Measurements from ENCODE around the gene CLDN22. TPM values are rescaled to one million over a fixed set of nuclear protein-coding genes. Genes with fewer than 3 reads are reported as not detected.
"Not testable (repeated sequence)": the region's sequence is repeated elsewhere in the genome, so short reads cannot be mapped to it uniquely, and the experiment has no call there.

The CLDN22 gene
- total RNA-seq, 1 donor from 2014 or later = not detected

GRCh38 chr4:183329954-183330742 is 10.1 kb upstream of the CLDN22 start:
- no peak for DNase-seq (ENCODE audit: low spot score in 2 of 2, unreplicated experiment in 2 of 2)
- TF ChIP-seq CTCF (IDR thresholded peaks at IDR 0.05; ENCODE audit: unreplicated experiment) = no peak
- H3K4me3 Mint-ChIP-seq = no peak overlapping the region

GRCh38 chr4:183329244-183329643 is 9.2 kb upstream of the CLDN22 start:
- H3K36me3 Mint-ChIP-seq = peaks cover 14% of the 10 kb centered on the region
- peaks cover 7% of the 10 kb centered on the region for H3K4me1 Mint-ChIP-seq
- H3K27me3 Mint-ChIP-seq (ENCODE audit: low read depth) = peaks cover 9% of the 10 kb centered on the region
- H3K9me3 Mint-ChIP-seq = peaks cover 20% of the 10 kb centered on the region
- no peak overlapping the region for H3K4me3 Mint-ChIP-seq
- H3K27ac Mint-ChIP-seq = no peak overlapping the region
- no peak for DNase-seq (ENCODE audit: low spot score in 2 of 2, unreplicated experiment in 2 of 2)
- no peak for TF ChIP-seq CTCF (IDR thresholded peaks at IDR 0.05; ENCODE audit: unreplicated experiment)

More at GRCh38 chr4:183329954-183330742, 10.1 kb upstream of the CLDN22 start:
- H3K4me1 Mint-ChIP-seq = peaks cover 7% of the 10 kb centered on the region
- no peak overlapping the region for H3K27ac Mint-ChIP-seq
- H3K9me3 Mint-ChIP-seq = peaks cover 20% of the 10 kb centered on the region
- H3K36me3 Mint-ChIP-seq = peaks cover 14% of the 10 kb centered on the region
- H3K27me3 Mint-ChIP-seq (ENCODE audit: low read depth) = peaks cover 9% of the 10 kb centered on the region

- no peak for TF ChIP-seq CTCF (IDR thresholded peaks at IDR 0.05; ENCODE audit: unreplicated experiment)
- Mint-ChIP-seq H3K9me3 (peaks cover 20% of the 10 kb centered on the region), H3K36me3 (peaks cover 14% of the 10 kb centered on the region), H3K27me3 (ENCODE audit: low read depth) (peaks cover 7% of the 10 kb centered on the region), H3K27ac (no peak overlapping the region), H3K4me1 (peaks cover 7% of the 10 kb centered on the region), H3K4me3 (no peak overlapping the region)
- DNase-seq (ENCODE audit: low spot score in 2 of 2, unreplicated experiment in 2 of 2) = no peak
These were observed 8.8 kb upstream of the CLDN22 start for GRCh38 chr4:183328832-183329231.

GRCh38 chr4:183327827-183328226 is 7.8 kb upstream of the CLDN22 start:
- Mint-ChIP-seq H3K4me1 (peaks cover 7% of the 10 kb centered on the region), H3K27me3 (ENCODE audit: low read depth) (peaks cover 4% of the 10 kb centered on the region), H3K27ac (no peak overlapping the region), H3K9me3 (peaks cover 20% of the 10 kb centered on the region), H3K4me3 (no peak overlapping the region), H3K36me3 (peaks cover 14% of the 10 kb centered on the region)
- no peak for TF ChIP-seq CTCF (IDR thresholded peaks at IDR 0.05; ENCODE audit: unreplicated experiment)
- DNase-seq (ENCODE audit: low spot score in 2 of 2, unreplicated experiment in 2 of 2) = no peak

- no peak overlapping the region for H3K27ac Mint-ChIP-seq
- peaks cover 18% of the 10 kb centered on the region for H3K36me3 Mint-ChIP-seq
- peaks cover 20% of the 10 kb centered on the region for H3K9me3 Mint-ChIP-seq
- no peak overlapping the region for H3K4me3 Mint-ChIP-seq
- H3K27me3 Mint-ChIP-seq (ENCODE audit: low read depth) = peaks cover 2% of the 10 kb centered on the region
- peaks cover 7% of the 10 kb centered on the region for H3K4me1 Mint-ChIP-seq
- TF ChIP-seq CTCF (IDR thresholded peaks at IDR 0.05; ENCODE audit: unreplicated experiment) = no peak
- DNase-seq (ENCODE audit: low spot score in 2 of 2, unreplicated experiment in 2 of 2) = no peak
These were observed 6.8 kb upstream of the CLDN22 start for GRCh38 chr4:183326853-183327252.

- not testable (repeated sequence) for H3K4me3 Mint-ChIP-seq; H3K27ac Mint-ChIP-seq; H3K4me1 Mint-ChIP-seq; H3K27me3 Mint-ChIP-seq (ENCODE audit: low read depth); DNase-seq (ENCODE audit: low spot score in 2 of 2, unreplicated experiment in 2 of 2)
- Mint-ChIP-seq H3K36me3 (peaks cover 18% of the 10 kb centered on the region), H3K9me3 (peaks cover 20% of the 10 kb centered on the region)
These were observed 6.3 kb upstream of the CLDN22 start for GRCh38 chr4:183326387-183326786.

Data from mesothelial cell of epicardium (in vitro differentiated cells).